Transverse colon (tissue), 4 donors: ENCODE measurements around the gene TNFRSF4.

Source experiments
- CTCF ChIP-seq, 5 experiments: fragments of 200-600 bp in 3 of 5; fragments of 450-650 bp in 2 of 5; sonication (generic) in 3 of 5; IDR thresholded peaks; 1 replicate in 2 of 5; 2 replicates in 3 of 5; pipeline ENCODE4 v1.5.1; 2016 to 2017; ENCODE audit warnings: antibody characterized with exemption in 5 of 5, inconsistent platforms in 3 of 5, mild to moderate bottlenecking in 2 of 5, moderate library complexity in 1 of 5
- POLR2A ChIP-seq: fragments of 450-650 bp; IDR thresholded peaks from one replicate; pipeline ENCODE4 v1.6.1; 2016; ENCODE audit warnings: antibody characterized with exemption, mild to moderate bottlenecking, moderate library complexity
- POLR2AphosphoS5 ChIP-seq, 3 donors: sonication (generic); formaldehyde crosslinking; IDR thresholded peaks; one replicate each; pipeline ENCODE4 v1.6.1; 2016; ENCODE audit warnings: antibody characterized with exemption in 3 of 3

- no peak for TF ChIP-seq POLR2A
- TF ChIP-seq CTCF (IDR thresholded peaks at IDR 0.05): no peak
- TF ChIP-seq POLR2AphosphoS5 (IDR thresholded peaks at IDR 0.05): no peak
These were observed 18.3 kb upstream of the TNFRSF4 start, which contains the start of gene B3GALT6 for GRCh38 chr1:1232208-1232795.
